ENCODE data around the gene TSC2.
"Not testable (repeated sequence)": the region's sequence is repeated elsewhere in the genome, so short reads cannot be mapped to it uniquely, and the experiment has no call there.

- TF ChIP-seq, protein P1, sequence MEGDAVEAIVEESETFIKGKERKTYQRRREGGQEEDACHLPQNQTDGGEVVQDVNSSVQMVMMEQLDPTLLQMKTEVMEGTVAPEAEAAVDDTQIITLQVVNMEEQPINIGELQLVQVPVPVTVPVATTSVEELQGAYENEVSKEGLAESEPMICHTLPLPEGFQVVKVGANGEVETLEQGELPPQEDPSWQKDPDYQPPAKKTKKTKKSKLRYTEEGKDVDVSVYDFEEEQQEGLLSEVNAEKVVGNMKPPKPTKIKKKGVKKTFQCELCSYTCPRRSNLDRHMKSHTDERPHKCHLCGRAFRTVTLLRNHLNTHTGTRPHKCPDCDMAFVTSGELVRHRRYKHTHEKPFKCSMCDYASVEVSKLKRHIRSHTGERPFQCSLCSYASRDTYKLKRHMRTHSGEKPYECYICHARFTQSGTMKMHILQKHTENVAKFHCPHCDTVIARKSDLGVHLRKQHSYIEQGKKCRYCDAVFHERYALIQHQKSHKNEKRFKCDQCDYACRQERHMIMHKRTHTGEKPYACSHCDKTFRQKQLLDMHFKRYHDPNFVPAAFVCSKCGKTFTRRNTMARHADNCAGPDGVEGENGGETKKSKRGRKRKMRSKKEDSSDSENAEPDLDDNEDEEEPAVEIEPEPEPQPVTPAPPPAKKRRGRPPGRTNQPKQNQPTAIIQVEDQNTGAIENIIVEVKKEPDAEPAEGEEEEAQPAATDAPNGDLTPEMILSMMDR (IDR thresholded peaks at IDR 0.05; ENCODE audit: extremely low read depth in 1 of 2, insufficient read depth in 1 of 2, low read depth in 1 of 2, low read length in 2 of 2): not testable (repeated sequence)
- not testable (repeated sequence) for TF ChIP-seq POLR2A (IDR thresholded peaks at IDR 0.05; ENCODE audit: low read depth, low read length); JUN (IDR thresholded peaks at IDR 0.05; ENCODE audit: borderline replicate concordance, insufficient read depth, insufficient read length, low read depth); EZH2 (IDR thresholded peaks at IDR 0.05; ENCODE audit: borderline replicate concordance, low read depth, low read length, severe bottlenecking); FOS (IDR thresholded peaks at IDR 0.05; ENCODE audit: borderline replicate concordance, insufficient read depth, low read length); POLR2AphosphoS5 (IDR thresholded peaks at IDR 0.05; ENCODE audit: insufficient read depth, low read depth, low read length); GATA2 (IDR thresholded peaks at IDR 0.05; ENCODE audit: insufficient read depth, insufficient read length, low read depth, low read length); MYC (IDR thresholded peaks at IDR 0.05; ENCODE audit: low read depth, low read length)
- TF ChIP-seq, protein P2, sequence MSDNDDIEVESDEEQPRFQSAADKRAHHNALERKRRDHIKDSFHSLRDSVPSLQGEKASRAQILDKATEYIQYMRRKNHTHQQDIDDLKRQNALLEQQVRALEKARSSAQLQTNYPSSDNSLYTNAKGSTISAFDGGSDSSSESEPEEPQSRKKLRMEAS (IDR thresholded peaks at IDR 0.05; ENCODE audit: insufficient read depth, insufficient read length): not testable (repeated sequence)
Observed at GRCh38 chr16:2097689-2098088, 49.9 kb downstream of the TSC2 start.

All from endothelial cell of umbilical vein (primary cell).